Chondrocyte (in vitro differentiated cells): ENCODE measurements around the gene CC2D1B. TPM values are rescaled to one million over a fixed set of nuclear protein-coding genes. Genes with fewer than 3 reads are reported as not detected.

Experiments used
- DNase-seq: peaks from one replicate; pipeline ENCODE4 v3.0.0; 2021; ENCODE audit warnings: mixed read lengths, low spot score
- H3K27ac Mint-ChIP-seq: one replicate; pipeline ENCODE4 v1.8.0; 2021; ENCODE audit warnings: mild to moderate bottlenecking, moderate library complexity, mixed read lengths; ENCODE audit not compliant: unreplicated experiment
- H3K27me3 Mint-ChIP-seq: 2 replicates; pipeline ENCODE4 v1.8.0; 2021; ENCODE audit warnings: low read depth, mixed read lengths
- H3K36me3 Mint-ChIP-seq: 2 replicates; pipeline ENCODE4 v1.8.0; 2021; ENCODE audit warnings: low read depth, mixed read lengths
- H3K4me1 Mint-ChIP-seq: 2 replicates; pipeline ENCODE4 v1.8.0; 2021; ENCODE audit warnings: low read depth, mild to moderate bottlenecking, mixed read lengths
- H3K4me3 Mint-ChIP-seq: one replicate; pipeline ENCODE4 v1.8.0; 2021; ENCODE audit warnings: mild to moderate bottlenecking, moderate library complexity, mixed read lengths; ENCODE audit not compliant: unreplicated experiment
- H3K9me3 Mint-ChIP-seq: 2 replicates; pipeline ENCODE4 v1.8.0; 2021; ENCODE audit warnings: low read depth, mixed read lengths
- CTCF ChIP-seq: fragments of 200-600 bp; sonication (generic); IDR thresholded peaks from 2 replicates; pipeline ENCODE4 v1.5.0; 2021; ENCODE audit warnings: antibody characterized with exemption, mild to moderate bottlenecking, moderate library complexity
- total RNA-seq: library from RNA; stranded (reverse); gene quantifications from 3 replicates; pipeline ENCODE4 v1.2.1, GENCODE V29; 2021

CC2D1B gene
- total RNA-seq, 1 donor from 2014 or later, result 35.0 TPM

- peak within 1 kb of the TSS; percentile 100 for H3K4me3 Mint-ChIP-seq
- H3K9me3 Mint-ChIP-seq, result no peaks in the 10 kb centered on the region
- peaks cover 27% of the 10 kb centered on the region for H3K4me1 Mint-ChIP-seq
- peak; percentile 98 for DNase-seq
- H3K36me3 Mint-ChIP-seq, result peaks cover 11% of the 10 kb centered on the region
- peak within 1 kb of the TSS; percentile 98 for H3K27ac Mint-ChIP-seq
- no peaks in the 10 kb centered on the region for H3K27me3 Mint-ChIP-seq
- peak; percentile 83 for TF ChIP-seq CTCF
These were observed 38.3 kb upstream of the CC2D1B start, which contains the start of the genes ORC1 and PRPF38A for GRCh38 chr1:52404116-52404974. Gene ORC1 (minus strand): TSS chr1:52404423. CDS start chr1:52402223, 2,200 bp downstream. Gene PRPF38A (plus strand): TSS chr1:52404602. CDS start chr1:52404750, 148 bp downstream.

GRCh38 chr1:52403566-52404115, 37.6 kb upstream of the CC2D1B start:
- no peak for DNase-seq
- TF ChIP-seq CTCF, result no peak
- Mint-ChIP-seq H3K27me3 (no peaks in the 10 kb centered on the region), H3K36me3 (peaks cover 4% of the 10 kb centered on the region), H3K27ac (peak overlapping the region; percentile 98), H3K4me1 (peaks cover 27% of the 10 kb centered on the region), H3K9me3 (no peaks in the 10 kb centered on the region), H3K4me3 (peak overlapping the region; percentile 100)

- Mint-ChIP-seq H3K27ac (no peak overlapping the region), H3K36me3 (peaks cover 4% of the 10 kb centered on the region), H3K9me3 (no peaks in the 10 kb centered on the region), H3K4me3 (no peak overlapping the region), H3K4me1 (peaks cover 27% of the 10 kb centered on the region), H3K27me3 (no peaks in the 10 kb centered on the region)
- TF ChIP-seq CTCF, result no peak
- DNase-seq, result no peak
These were observed 36.8 kb upstream of the CC2D1B start for GRCh38 chr1:52402860-52403240.

GRCh38 chr1:52400131-52400530, 34.1 kb upstream of the CC2D1B start:
- H3K36me3 Mint-ChIP-seq, result no peaks in the 10 kb centered on the region
- H3K27me3 Mint-ChIP-seq, result no peaks in the 10 kb centered on the region
- no peak for TF ChIP-seq CTCF
- H3K4me1 Mint-ChIP-seq, result peaks cover 10% of the 10 kb centered on the region
- no peak overlapping the region for H3K27ac Mint-ChIP-seq
- DNase-seq, result no peak
- no peaks in the 10 kb centered on the region for H3K9me3 Mint-ChIP-seq
- H3K4me3 Mint-ChIP-seq, result no peak overlapping the region

- Mint-ChIP-seq H3K27me3 (no peaks in the 10 kb centered on the region), H3K9me3 (no peaks in the 10 kb centered on the region), H3K27ac (no peak overlapping the region), H3K36me3 (no peaks in the 10 kb centered on the region), H3K4me3 (no peak overlapping the region), H3K4me1 (peaks cover 10% of the 10 kb centered on the region)
- no peak for DNase-seq
- no peak for TF ChIP-seq CTCF
These were observed 33.6 kb upstream of the CC2D1B start for GRCh38 chr1:52399629-52400028.
